LNCaP clone FGC (cell line): ENCODE data around the gene DDX17.

Source experiments
- DNase-seq: peaks from one replicate; pipeline ENCODE4 v3.0.0-alpha.2; 2011; ENCODE audit warnings: low read depth
- H3K4me3 ChIP-seq: 2 replicates; pipeline ENCODE4 v1.5.1; 2011; ENCODE audit warnings: mild to moderate bottlenecking, low read depth, low read length, control low read depth
- TF ChIP-seq, protein P1 (sequence below): IDR thresholded peaks from 2 replicates; pipeline ENCODE4 v1.5.1; 2012; ENCODE audit warnings: mild to moderate bottlenecking; ENCODE audit not compliant: control insufficient read depth, insufficient read depth; ENCODE audit errors: extremely low read depth

The DDX17 gene

DNA sequence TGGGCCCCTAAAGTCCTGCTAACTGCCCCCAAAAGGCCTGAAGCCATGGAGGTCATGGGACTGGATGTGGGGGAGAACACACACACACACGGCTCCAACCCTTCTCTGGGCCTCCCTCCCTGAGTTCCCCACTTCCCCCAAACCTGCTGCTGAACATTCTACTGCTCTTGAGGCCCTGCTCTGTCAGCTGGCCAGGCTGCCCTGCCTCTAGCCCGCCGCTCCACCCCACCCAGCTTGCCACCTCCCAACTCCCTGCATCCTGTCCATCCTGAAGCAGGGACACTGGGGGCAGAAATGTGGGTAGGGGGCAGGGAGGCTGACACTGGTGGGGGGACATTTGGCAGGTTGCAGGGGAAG lies 52.1 kb downstream of the DDX17 start:
- TF ChIP-seq, protein P1, sequence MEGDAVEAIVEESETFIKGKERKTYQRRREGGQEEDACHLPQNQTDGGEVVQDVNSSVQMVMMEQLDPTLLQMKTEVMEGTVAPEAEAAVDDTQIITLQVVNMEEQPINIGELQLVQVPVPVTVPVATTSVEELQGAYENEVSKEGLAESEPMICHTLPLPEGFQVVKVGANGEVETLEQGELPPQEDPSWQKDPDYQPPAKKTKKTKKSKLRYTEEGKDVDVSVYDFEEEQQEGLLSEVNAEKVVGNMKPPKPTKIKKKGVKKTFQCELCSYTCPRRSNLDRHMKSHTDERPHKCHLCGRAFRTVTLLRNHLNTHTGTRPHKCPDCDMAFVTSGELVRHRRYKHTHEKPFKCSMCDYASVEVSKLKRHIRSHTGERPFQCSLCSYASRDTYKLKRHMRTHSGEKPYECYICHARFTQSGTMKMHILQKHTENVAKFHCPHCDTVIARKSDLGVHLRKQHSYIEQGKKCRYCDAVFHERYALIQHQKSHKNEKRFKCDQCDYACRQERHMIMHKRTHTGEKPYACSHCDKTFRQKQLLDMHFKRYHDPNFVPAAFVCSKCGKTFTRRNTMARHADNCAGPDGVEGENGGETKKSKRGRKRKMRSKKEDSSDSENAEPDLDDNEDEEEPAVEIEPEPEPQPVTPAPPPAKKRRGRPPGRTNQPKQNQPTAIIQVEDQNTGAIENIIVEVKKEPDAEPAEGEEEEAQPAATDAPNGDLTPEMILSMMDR = no peak
- DNase-seq = no peak
- H3K4me3 ChIP-seq = no peak overlapping the region

DNA sequence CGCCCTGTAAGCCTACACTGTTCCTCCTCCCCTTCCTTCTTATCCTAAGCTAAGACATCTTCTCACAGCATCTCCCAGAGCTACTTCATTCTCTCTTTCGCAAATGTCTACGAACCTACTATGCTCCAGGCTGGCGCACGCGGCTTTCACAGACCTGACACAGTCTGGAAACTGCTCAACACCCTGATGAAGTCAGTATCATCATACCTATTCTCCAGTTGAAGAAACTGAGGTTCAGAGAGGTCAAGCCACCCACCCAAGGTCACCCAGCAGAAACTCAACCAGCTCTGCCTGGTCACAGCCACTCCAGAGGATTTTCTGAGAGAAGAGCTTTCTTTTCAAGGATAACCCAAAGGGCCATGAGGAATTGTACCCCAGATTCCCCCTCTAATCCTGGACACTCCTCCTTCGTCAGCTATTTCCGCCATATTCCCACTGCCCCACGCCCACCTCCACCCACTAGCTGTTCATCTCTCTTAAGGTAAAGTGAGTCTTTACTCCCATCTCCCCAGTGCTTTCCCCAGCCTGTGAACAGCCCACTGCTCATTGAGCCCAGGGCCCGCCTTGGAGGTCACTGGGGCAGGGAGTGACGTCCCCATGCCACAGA lies 52.9 kb downstream of the DDX17 start:
- TF ChIP-seq, protein P1 = no peak
- DNase-seq = no peak
- H3K4me3 ChIP-seq = no peak overlapping the region

- TF ChIP-seq, protein P1 = no peak
- no peak for DNase-seq
- no peak overlapping the region for H3K4me3 ChIP-seq
Observed at GRCh38 chr22:38452373-38453065, 53.6 kb downstream of the DDX17 start.

GRCh38 chr22:38451864-38452263 lies 54.2 kb downstream of the DDX17 start:
- TF ChIP-seq, protein P1 = no peak
- no peak for DNase-seq
- no peak overlapping the region for H3K4me3 ChIP-seq

- no peak for DNase-seq
- no peak overlapping the region for H3K4me3 ChIP-seq
- TF ChIP-seq, protein P1 = no peak
Observed at GRCh38 chr22:38451404-38451803, 54.7 kb downstream of the DDX17 start.

- TF ChIP-seq, protein P1 = no peak
- H3K4me3 ChIP-seq = no peak overlapping the region
- DNase-seq = no peak
Observed at GRCh38 chr22:38450234-38450797, 55.8 kb downstream of the DDX17 start.
